HG03457 (cell line): ENCODE data around the gene CIC.
"Not testable (repeated sequence)": the region's sequence is repeated elsewhere in the genome, so short reads cannot be mapped to it uniquely, and the experiment has no call there.

ENCODE experiments used
- ATAC-seq: cut with Tn5 transposase; IDR thresholded peaks from one replicate; pipeline ENCODE4 v1.9.1; 2021; ENCODE audit warnings: moderate number of reproducible peaks; ENCODE audit not compliant: unreplicated experiment

CIC gene

DNA sequence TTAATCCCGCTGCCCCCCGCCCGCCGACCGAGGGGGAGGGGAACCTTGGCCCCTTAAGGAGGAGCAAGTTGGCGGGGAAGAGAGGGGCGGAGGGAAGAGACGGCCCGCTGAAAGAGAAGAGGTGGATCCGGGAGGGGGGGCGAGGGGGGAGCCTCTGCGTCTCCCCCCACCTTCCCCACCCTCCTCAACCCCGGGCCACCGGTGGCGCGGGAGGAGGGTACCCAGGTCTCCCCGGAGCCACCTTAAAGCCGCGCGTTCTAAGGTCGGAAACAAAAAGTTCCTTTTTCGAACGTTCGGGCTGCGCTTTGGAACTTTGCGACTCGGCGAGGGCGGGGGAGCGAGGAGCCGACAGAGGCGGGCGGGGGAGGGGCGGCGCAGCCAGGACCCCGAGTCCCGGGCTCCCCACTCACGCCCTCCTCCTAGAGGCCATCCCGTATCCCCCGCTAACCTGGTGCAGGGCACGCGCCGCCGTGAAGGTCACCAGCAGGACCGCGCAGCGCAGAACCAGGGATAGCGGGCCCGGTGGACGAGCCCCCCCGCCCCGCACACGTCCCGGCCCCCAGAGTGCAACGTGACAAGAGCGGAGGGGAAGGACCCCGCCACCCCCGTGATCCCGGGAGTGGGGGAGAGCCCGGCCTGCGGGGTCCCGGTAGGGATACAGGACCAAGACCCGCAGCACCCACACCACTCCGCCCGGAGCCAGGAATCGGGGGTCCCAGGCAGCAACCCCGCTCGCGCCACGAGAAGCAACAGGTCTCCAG lies 14.8 kb upstream of the CIC start:
- ATAC-seq = no peak

GRCh38 chr19:42254850-42255765 lies 13.9 kb upstream of the CIC start, which contains the start of gene ERF:
Gene ERF (minus strand): TSS chr19:42255128. CDS start chr19:42254999, 129 bp downstream.
- peak; percentile 42 for ATAC-seq

DNA sequence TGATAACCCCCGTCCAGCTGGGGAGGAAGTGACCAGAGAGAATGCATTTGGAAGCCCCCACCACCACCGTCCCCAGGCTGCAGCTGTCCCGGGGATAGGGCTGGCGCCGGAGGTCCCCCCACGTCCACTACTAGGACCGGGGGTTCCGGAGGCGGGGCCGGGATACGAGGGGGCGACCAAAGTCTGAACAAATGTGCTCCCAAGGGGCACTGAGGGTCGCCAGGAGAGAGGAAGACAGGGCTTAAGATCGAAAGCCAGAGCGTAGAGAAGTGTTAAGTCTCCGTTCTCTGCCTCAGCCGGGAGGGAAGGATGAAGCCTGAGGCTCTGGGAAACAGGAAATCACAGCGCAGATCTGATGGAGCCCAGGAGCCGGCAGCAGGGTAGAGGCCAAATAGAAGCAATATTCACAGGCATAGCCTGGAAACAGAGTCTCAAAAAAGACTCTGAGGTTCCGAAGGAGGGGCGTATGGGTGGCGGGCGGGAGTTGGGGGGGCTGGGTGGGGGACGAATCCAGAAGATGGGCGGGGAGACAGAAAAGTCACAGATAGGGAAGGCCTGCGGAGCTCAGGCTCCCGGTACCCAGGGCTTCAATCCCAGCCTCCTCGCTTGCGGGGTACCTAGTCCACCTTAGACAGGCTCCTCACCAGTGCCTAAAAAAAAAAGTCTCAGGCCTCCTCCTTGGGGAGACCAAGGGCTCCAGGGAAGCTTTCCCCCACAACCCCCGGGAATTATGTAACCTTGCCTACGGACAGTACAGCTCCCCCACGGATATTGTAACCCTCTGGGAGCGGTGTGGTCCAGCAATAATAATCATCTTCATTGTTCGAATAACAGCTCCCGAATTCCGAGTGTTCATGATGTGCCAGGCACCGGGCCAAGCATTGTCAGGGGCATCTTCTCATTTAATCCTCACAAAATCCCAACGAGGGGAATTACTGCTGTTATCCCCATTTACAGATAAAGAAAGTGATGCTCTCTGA lies 13.0 kb upstream of the CIC start:
- ATAC-seq = no peak

DNA sequence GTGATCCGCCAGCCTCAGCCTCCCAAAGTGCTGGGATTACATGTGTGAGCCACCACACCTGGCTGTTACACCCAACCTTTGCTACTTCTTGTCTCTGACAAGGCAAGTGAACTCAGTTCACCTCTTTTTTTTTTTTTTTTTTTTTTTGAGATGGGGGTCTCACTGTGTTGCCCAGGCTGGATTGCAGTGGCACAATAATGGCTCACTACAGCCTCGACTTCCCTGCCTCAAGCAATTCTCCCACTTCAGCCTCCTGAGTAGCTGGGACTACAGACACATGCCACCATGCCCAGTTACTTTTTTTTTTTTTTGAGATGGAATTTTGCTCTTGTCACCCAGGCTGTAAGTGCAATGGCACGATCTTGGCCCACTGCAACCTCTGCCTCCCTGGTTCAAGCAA lies 11.2 kb upstream of the CIC start:
- ATAC-seq = not testable (repeated sequence)

DNA sequence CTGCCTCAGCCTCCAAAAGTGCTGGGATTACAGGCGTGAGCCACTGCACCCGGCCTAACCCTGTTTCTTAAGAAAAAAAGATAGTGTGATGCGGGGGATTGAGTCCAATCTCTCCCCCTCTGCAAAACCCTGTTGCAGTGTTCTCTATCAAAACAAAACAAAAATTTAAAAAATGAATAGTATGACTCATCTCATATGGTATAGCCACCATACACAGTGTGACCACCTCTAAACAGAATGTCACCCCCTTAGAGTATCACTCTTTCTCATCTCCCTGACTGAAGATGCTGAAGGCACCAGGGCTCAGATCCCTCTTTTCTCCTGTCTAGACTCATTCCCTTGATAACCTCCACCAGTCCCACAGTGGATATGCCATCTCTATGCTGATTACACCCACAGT lies 7.3 kb upstream of the CIC start:
- ATAC-seq = no peak

DNA sequence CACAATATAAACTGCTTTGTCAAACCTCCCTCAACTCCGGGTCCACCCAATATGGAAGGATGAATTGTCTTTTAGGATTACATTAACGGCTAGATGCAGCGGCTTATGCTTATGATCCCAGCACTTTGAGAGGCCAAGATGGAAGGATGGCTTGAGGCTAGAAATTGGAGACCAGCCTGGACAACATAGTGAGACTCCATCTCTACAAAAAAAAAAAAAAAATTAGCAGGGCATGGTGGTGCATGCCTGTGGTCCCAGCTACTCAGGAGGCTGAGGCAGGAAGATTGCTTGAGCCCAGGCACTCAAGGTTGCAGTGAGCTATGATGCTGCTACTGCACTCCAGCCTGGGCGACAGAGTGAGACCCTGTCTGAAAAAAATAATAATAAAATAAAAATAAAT lies 2.9 kb upstream of the CIC start:
- ATAC-seq = not testable (repeated sequence)

DNA sequence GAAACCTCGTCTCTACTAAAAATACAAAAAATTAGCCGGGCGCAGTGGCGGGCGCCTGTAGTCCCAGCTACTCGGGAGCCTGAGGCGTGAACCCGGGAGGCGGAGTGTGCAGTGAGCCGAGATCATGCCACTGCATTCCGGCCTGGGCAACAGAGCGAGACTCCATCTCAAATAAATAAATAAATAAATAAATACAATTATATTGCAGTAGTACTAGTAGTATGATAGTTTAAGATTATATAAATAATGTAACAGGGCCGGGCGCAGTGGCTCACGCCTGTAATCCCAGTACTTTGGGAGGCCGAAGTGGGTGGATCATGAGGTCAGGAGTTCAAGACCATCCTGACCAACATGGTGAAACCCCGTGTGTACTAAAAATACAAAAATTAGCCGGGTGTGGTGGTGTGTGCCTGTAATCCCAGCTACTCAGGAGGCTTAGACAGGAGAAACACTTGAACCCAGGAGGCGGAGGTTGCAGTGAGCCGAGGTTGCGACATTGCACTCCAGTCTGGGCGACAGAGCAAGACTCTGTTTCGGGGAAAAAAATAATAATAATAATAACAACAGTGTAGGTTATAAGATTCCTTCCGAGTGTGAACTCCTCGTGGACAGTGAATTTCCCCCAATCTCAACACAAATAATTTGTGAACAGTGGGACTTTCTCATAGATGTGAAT lies 2.0 kb upstream of the CIC start:
- ATAC-seq = not testable (repeated sequence)

DNA sequence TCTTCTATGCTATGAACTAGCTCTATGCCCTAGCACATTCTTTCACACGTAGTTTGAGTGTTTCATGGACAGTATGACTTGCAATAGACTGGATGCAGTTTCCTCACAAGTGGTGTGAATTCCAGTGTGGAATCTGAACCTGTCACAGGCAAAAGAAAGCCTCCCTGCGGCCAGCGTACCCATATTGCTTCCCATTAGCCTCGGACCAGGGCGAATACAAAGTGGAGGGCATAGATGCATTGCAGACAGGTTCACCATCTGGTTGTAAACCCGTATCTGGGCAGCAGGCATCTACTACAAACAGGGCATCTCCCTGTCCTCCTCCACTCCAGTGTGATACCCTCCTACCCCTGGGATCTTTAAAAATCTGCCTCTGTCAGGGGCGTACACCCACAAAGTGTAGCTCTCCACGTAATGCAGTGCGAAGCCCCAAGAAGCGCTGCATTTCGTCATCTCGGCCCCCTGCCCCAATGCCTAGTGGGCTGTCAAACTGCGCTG lies 1.4 kb upstream of the CIC start:
- no peak for ATAC-seq

GRCh38 chr19:42268142-42268703 lies 829 bp upstream of the CIC start:
- peak; percentile 40 for ATAC-seq

- no peak for ATAC-seq
These were observed 660 bp downstream of the CIC start for GRCh38 chr19:42269478-42270345.

GRCh38 chr19:42270346-42271044 lies 1.4 kb downstream of the CIC start:
- no peak for ATAC-seq

- ATAC-seq = no peak
These were observed 2.0 kb downstream of the CIC start for GRCh38 chr19:42271045-42271419.

DNA sequence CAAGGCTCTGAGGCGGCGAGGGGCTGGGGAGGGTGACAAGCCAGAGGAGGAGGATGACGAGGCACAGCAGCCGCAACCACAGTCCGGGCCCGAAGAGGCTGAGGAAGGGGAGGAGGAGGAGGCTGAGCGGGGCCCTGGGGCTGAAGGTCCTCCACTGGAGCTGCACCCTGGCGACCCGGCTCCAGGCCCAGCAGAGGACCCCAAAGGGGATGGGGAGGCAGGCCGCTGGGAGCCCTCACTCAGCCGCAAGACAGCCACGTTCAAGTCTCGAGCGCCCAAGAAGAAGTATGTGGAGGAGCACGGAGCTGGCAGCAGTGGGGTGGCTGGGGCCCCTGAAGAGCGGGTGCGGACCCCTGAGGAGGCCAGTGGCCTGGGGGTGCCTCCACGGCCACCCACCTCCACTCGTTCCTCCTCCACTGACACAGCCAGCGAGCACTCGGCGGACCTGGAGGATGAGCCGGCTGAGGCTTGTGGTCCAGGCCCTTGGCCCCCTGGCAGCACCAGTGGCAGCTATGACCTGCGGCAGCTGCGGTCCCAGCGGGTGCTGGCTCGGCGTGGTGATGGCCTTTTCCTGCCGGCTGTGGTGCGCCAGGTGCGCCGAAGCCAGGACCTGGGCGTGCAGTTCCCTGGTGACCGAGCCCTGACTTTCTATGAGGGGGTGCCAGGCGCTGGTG lies 2.9 kb downstream of the CIC start:
- no peak for ATAC-seq

- no peak for ATAC-seq
These were observed 3.5 kb downstream of the CIC start for GRCh38 chr19:42272535-42272897.

DNA sequence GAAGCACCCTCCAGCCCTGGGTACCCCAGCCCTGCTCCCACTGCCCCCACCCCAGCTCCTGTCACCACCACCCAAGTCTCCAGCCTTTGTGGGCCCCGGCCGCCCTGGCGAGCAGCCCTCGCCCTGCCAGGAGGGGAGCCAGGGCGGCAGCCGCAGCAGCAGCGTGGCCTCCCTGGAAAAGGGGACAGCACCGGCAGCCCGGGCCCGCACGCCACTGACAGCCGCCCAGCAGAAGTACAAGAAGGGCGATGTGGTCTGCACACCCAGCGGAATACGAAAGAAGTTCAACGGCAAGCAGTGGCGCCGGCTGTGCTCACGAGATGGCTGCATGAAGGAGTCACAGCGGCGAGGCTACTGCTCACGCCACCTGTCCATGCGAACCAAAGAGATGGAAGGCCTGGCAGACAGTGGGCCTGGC lies 3.9 kb downstream of the CIC start:
- no peak for ATAC-seq

DNA sequence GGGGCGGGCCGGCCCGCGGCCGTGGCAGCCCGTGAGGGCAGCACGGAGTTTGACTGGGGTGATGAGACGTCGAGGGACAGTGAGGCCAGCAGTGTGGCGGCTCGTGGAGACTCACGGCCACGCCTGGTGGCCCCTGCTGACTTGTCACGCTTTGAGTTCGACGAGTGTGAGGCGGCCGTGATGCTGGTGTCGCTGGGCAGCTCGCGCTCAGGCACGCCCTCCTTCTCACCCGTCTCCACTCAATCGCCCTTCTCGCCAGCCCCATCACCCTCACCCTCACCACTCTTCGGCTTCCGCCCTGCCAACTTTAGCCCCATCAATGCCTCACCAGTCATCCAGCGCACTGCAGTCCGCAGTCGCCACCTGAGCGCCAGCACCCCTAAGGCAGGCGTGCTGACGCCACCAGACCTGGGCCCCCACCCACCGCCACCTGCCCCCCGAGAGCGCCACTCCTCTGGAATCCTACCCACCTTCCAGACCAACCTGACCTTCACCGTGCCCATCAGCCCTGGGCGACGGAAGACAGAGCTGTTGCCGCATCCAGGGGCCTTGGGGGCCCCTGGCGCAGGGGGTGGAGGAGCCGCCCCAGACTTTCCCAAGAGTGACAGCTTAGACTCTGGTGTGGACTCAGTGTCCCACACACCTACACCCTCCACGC lies 4.5 kb downstream of the CIC start:
- ATAC-seq = no peak

DNA sequence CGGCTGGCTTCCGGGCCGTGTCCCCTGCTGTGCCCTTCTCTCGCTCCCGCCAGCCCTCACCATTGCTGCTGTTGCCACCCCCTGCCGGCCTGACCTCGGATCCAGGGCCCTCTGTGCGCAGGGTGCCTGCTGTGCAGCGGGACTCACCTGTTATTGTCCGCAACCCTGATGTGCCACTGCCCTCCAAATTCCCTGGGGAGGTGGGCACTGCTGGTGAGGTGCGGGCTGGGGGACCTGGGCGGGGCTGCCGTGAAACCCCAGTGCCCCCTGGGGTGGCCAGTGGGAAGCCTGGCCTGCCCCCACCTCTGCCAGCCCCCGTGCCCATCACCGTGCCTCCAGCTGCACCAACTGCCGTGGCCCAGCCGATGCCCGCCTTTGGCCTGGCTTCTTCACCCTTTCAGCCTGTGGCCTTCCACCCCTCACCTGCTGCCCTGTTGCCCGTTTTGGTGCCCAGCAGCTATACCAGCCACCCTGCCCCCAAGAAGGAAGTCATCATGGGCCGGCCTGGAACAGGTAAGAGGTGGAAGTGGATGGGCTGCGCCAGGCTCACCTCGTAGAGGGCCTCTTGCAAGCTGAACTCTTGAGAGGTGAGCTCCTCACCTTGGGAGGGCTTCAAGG lies 5.1 kb downstream of the CIC start:
- ATAC-seq = no peak
